Stimulated activated CD4-positive, alpha-beta T cell treated with anti-CD3 and anti-CD28 coated beads, Interleukin-12 subunit alpha, Interleukin-12 subunit beta, amount 100 ng/mL, for 24 hours (primary cell): ENCODE data around the gene NUDT14.

ENCODE experiments used
- DNase-seq, 2 experiments: peaks; one replicate each; pipeline ENCODE4 v3.0.0-alpha.2; 2020; ENCODE audit warnings: low read depth in 2 of 2

Gene NUDT14

GRCh38 chr14:105212541-105213300 lies 31.6 kb upstream of the NUDT14 start:
- DNase-seq = no peak

- no peak for DNase-seq
Measured at GRCh38 chr14:105211758-105212089, 30.6 kb upstream of the NUDT14 start.

GRCh38 chr14:105211086-105211757 lies 30.1 kb upstream of the NUDT14 start:
- DNase-seq = no peak

DNA sequence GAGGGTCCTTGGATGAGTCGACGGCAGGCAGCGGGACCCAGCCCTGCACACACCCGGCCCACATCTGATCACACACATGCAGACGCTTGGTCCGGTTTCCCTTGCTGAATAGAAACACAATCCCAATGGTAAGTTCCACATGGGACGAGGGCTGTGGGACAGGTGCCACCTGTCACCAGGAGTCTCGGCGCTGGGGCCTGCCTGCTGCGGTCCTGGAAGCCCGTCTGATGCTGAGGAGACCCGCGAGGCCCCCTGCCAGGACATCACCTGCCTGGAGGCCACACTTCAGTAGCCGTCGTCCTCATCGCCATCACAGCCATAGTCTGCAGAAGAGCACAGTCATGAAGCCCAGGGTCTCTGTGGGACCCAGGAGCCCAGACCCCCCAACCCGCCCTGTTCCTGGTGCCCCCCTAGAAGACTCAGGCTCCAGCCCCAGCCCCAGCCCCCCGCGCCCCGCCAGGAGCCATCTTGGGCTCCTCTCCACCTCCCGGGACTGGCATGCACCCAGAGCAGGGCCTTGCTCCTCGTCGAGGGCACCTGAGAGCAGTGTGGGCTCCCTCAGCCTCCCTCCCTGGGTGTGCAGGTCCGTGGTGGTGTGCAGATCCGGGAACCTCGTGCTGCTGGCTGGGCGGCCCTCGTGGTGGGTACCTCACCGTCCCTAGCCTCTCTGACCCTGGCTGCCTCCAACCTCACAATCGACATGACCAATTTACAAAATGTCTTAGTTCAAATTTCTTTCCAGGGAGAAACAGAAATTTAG lies 29.3 kb upstream of the NUDT14 start:
- no peak for DNase-seq

DNA sequence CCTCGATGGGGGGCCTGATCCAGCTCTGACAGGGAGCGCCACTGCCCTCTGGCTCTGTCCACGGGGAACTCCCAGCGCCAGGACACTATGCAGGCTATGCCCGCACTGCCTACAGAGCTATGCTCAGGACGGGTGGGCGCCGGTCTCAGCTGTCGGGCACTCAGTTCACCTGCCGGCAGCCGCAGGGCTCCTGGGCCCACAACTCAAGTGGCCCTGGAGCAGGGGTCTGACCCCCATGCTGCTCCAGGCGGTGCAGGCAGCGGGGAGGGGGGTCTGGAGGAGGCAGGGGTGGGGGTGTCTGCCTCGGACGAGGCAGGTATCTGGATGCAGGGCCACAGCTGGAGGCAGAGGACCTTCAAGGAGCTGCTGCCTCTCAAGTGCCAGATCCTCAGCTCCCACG lies 28.5 kb upstream of the NUDT14 start:
- DNase-seq = no peak

DNA sequence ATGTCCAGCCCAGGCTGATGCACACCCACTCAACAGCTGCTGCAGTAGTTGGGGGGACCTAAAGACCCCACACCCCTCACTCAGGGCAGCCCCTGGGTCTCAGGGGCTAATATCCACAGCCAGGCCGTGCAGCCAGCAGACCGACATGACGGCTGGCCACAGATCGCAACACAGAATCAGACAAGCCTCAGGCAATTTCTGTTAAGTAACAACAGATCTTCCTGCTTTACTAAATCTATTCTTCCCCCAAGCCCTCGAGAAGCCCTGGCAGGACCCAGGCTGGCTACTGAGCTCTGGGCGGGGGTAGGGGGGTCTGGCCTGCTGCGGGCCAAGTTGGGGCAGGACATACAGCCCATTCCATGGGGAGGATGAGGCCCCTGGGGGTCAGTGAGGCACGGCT lies 28.0 kb upstream of the NUDT14 start:
- DNase-seq = no peak

- DNase-seq = no peak
Measured at GRCh38 chr14:105208738-105209075, 27.6 kb upstream of the NUDT14 start.

DNA sequence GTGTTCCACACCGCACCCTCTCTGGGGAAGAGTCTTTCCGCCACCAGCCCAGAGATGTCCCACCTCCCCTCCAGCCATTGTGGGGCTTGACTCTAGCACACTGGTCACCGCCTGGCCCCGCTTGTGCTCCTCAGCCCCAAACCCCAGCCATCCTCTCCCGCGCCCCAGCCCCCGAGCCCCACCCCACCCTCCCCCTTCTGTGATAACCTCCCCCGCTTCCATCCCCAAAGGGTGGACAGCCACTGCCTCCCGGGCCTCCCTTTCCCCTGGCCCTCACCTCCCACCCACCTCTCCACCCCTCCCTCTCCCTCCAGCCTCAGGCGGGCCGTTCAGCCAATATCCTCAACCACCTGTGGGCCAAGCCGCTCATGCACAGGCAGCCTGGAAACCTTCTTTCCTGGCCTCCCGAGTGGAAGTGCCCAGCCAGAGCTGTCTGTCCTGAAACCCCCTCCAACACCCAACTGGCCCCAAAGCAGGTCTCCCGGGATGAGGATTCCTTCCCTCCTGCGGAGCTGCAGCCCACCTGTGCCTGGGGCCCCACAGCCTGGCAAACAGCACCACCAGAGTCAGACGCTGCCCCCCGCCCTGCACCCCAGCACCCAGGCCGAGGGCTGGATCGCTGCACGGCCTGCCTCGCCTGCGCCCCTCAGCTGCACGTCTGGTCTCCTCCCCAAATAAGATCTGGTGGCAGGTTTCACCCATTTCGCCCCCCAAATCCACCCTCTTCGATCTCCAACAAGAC lies 27.1 kb upstream of the NUDT14 start:
- DNase-seq = no peak

GRCh38 chr14:105207460-105207901 lies 26.4 kb upstream of the NUDT14 start:
- no peak for DNase-seq

DNA sequence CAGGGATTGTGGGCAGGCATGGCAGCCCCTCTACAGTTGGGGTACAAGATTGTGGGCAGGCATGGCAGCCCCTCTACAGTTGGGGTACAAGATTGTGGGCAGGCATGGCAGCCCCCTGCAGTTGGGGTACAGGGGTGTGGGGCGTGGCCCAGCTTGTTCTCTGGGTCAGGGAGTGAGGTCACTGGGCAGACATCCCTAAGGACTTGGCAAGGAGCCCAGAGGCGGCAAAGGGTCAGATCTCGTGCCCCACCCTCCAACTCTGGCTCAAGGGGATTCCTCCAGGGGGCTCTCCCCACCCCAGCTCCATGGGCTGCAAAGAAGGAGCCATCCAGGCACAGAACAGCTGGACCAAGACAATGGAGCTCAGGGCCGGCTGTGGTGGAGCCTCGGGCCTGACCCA lies 25.8 kb upstream of the NUDT14 start:
- no peak for DNase-seq

DNA sequence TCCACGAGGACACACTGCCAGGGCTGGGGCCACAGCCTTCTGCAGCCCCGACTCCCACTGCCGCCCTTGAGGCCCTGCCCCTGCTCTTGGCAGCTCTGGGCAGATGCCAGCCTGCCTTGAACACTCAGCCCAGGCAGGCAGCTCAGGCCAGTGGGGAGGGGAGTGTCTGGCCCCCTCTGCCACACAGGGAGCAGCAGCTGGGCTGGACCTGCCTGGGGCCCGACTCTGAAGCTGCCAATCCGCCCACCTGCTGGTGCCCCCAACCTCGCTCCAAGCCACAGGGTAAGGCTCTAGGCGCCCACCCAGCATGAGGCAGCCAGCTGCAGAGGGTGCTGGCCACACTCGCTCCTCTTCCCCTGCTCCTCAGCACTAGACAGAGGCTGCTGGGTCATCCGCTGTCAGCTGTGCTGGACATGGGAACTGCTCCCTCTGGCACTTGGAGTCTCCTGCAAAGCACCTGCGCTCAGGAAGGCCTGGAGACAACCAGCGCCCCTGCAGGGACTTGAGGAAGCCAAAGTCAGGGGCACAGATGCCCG lies 24.6 kb upstream of the NUDT14 start:
- no peak for DNase-seq

- DNase-seq = no peak
Measured at GRCh38 chr14:105204931-105205672, 24.0 kb upstream of the NUDT14 start.

GRCh38 chr14:105204206-105204930 lies 23.3 kb upstream of the NUDT14 start:
- DNase-seq = no peak

GRCh38 chr14:105203701-105204100 lies 22.6 kb upstream of the NUDT14 start:
- DNase-seq = no peak

GRCh38 chr14:105203057-105203531 lies 22.0 kb upstream of the NUDT14 start:
- DNase-seq = peak; percentile 31 to 61

DNA sequence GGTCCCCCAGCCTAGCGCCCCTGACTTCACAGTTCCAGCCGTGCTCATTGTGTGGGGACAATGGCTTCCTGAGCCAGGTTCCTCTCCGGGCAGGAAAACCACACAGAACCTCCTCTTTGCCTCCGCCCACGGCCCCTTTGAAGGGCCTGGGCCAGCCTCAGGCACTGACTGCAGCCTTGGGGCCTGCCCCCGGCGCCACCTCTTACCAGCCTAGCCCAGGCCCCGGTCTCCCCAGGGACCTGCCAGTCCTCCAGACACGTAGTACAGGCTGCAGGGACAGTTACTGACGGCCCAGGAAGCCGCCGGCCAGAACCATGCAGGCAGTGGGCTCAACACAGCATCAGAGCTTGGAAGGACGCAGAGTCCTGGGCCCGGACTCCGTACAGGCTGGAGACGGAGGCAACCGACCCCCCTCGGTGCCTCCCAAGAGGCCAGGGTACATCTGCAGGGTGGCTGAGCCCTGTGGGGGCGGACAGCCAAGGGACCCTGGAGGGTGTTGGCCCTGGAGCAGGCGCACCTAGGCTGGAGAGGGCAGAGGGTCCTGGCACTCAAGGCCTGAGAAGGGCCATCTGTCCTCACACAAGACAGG lies 20.9 kb upstream of the NUDT14 start:
- peak in 1 of 2 experiments; percentile 31 for DNase-seq

GRCh38 chr14:105201156-105201924 lies 20.2 kb upstream of the NUDT14 start:
- no peak for DNase-seq

GRCh38 chr14:105200641-105201040 lies 19.5 kb upstream of the NUDT14 start:
- DNase-seq = no peak

GRCh38 chr14:105200074-105200473 lies 19.0 kb upstream of the NUDT14 start:
- no peak for DNase-seq
